Measurements from ENCODE around the gene ETS2.

- TF ChIP-seq CTCF (conservative IDR thresholded peaks at IDR 0.05), result no peak
- TF ChIP-seq ZFX (IDR thresholded peaks at IDR 0.05), result no peak
Measured at GRCh38 chr21:38802050-38803026, 3.4 kb upstream of the ETS2 start.
